ENCODE measurements around the gene ATF1. TPM values are rescaled to one million over a fixed set of nuclear protein-coding genes. Genes with fewer than 3 reads are reported as not detected.

ATF1 gene
- polyA plus RNA-seq, 1 of the 3 experiments (the other 2 are of a cell fraction): 34.2 TPM

DNA sequence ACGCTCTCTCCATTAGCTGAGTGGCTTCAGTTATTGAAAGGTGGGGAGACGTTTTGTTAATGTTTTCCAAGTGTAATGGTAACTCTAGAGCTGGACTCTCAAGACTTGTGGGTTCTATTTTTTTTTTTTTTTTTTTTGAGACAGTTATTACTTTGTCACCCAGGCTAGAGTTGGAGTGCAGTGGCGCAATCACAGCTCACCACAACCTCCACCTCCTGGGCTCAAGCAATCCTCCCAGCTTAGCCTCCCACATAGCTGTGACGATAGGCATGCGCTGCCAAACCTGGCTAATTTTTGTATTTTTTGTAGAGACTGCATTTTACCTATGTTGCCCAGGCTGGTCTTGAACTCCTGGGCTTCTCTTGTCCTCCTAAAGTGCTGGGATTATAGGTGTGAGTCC, 26.2 kb downstream of the ATF1 start (continued):
- TF ChIP-seq, protein P1, sequence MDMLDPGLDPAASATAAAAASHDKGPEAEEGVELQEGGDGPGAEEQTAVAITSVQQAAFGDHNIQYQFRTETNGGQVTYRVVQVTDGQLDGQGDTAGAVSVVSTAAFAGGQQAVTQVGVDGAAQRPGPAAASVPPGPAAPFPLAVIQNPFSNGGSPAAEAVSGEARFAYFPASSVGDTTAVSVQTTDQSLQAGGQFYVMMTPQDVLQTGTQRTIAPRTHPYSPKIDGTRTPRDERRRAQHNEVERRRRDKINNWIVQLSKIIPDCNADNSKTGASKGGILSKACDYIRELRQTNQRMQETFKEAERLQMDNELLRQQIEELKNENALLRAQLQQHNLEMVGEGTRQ (IDR thresholded peaks at IDR 0.05; ENCODE audit: borderline replicate concordance, low read depth, low read length): no peak
- TF ChIP-seq JUND (IDR thresholded peaks at IDR 0.05): no peak
- TF ChIP-seq RAD21 (IDR thresholded peaks at IDR 0.05; ENCODE audit: low read length): no peak
- TF ChIP-seq FOXJ3 (CRISPR knock-in tag; IDR thresholded peaks at IDR 0.05): no peak

DNA sequence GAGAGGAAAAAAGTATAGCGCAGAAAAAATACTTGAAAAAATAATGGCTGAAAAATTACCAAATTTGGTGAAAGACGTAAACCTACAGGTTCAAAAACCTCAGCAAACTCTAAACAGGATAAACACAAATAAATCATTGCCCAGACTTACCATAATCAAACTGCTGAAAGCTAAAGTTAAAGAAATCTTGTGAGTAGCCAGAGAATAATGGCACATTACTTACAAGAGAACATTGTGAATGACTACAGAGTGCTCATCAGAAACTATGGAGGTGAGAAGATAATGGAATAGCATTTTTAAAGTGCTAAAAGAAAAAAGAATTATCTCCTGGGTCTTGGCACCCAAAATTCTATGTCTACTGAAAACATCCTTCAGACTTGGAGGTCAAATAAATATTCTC, 36.0 kb downstream of the ATF1 start:
- H2AFZ ChIP-seq (ENCODE audit: low read depth): no peak overlapping the region
- no peak overlapping the region for H3K9ac ChIP-seq
- no peaks in the 10 kb centered on the region for H3F3A ChIP-seq (replicated peaks; ENCODE audit: insufficient read depth)
- no peak for TF ChIP-seq MEF2A (IDR thresholded peaks at IDR 0.05; ENCODE audit: borderline replicate concordance, low read depth)
- TF ChIP-seq, protein P1 (IDR thresholded peaks at IDR 0.05; ENCODE audit: borderline replicate concordance, low read depth, low read length): no peak
- no peak for TF ChIP-seq TAF1 (IDR thresholded peaks at IDR 0.05; ENCODE audit: borderline replicate concordance, low read depth, low read length)
- no peak for TF ChIP-seq EZH2phosphoT487 (IDR thresholded peaks at IDR 0.05; ENCODE audit: borderline replicate concordance, low read depth)
- TF ChIP-seq RCOR1 (IDR thresholded peaks at IDR 0.05; ENCODE audit: low read length): no peak
- no peak for TF ChIP-seq CHD2 (IDR thresholded peaks at IDR 0.05; ENCODE audit: low read length, partially characterized antibody)
- TF ChIP-seq GATA2 (CRISPR knock-in tag; IDR thresholded peaks at IDR 0.05): no peak
- TF ChIP-seq, protein P2, sequence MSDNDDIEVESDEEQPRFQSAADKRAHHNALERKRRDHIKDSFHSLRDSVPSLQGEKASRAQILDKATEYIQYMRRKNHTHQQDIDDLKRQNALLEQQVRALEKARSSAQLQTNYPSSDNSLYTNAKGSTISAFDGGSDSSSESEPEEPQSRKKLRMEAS (IDR thresholded peaks at IDR 0.05; ENCODE audit: low read depth): no peak
- TF ChIP-seq ZBTB33 (IDR thresholded peaks at IDR 0.05; ENCODE audit: borderline replicate concordance, low read depth): no peak
- no peak for TF ChIP-seq NFIC (IDR thresholded peaks at IDR 0.05; ENCODE audit: borderline replicate concordance)
- TF ChIP-seq RAD21 (IDR thresholded peaks at IDR 0.05; ENCODE audit: low read length): no peak
- TF ChIP-seq POLR2AphosphoS5 (IDR thresholded peaks at IDR 0.05; ENCODE audit: low read depth, low read length): no peak
- no peak for TF ChIP-seq TCF12 (IDR thresholded peaks at IDR 0.05)
- TF ChIP-seq FOXJ3 (CRISPR knock-in tag; IDR thresholded peaks at IDR 0.05): no peak
- TF ChIP-seq RFX5 (IDR thresholded peaks at IDR 0.05; ENCODE audit: low read length): no peak
- no peak for TF ChIP-seq YY1 (IDR thresholded peaks at IDR 0.05; ENCODE audit: low read depth)
- TF ChIP-seq ELF1 (IDR thresholded peaks at IDR 0.05): no peak
- no peak for TF ChIP-seq RXRA (IDR thresholded peaks at IDR 0.05; ENCODE audit: borderline replicate concordance, low read depth)
- TF ChIP-seq SIN3A (IDR thresholded peaks at IDR 0.05; ENCODE audit: borderline replicate concordance, low read depth, low read length): no peak
- H3K4me1 ChIP-seq (ENCODE audit: control insufficient read depth in 1 of 2, insufficient read depth in 2 of 2, low read depth in 1 of 2, low read length in 1 of 2): no peaks in the 10 kb centered on the region
- no peak overlapping the region for H3K4me3 ChIP-seq (ENCODE audit: low read depth in 2 of 2, low read length in 1 of 2)
- peaks cover 14 to 65% of the 10 kb centered on the region in 2 experiments for H3K36me3 ChIP-seq (replicated peaks in 1 of 2; ENCODE audit: control insufficient read depth in 1 of 2, insufficient read depth in 2 of 2, low read length in 1 of 2)
- H4K20me1 ChIP-seq (ENCODE audit: insufficient read depth): no peaks in the 10 kb centered on the region
- peak; percentile 24 for DNase-seq
- no peaks in the 10 kb centered on the region for H3K79me2 ChIP-seq (ENCODE audit: insufficient read depth)
- H3K9me2 ChIP-seq: no peaks in the 10 kb centered on the region
- ChIA-PET CTCF (interaction anchor here (1.5 kb wide), 1 partner anchor 14 kb away, joined by 3 read pairs; no protein-coding TSS in a partner anchor), POLR2A (no interaction called here)
- no peak overlapping the region for H3K27ac ChIP-seq (ENCODE audit: low read depth in 2 of 2, low read length in 1 of 2)
- H3K27me3 ChIP-seq (ENCODE audit: insufficient read depth): no peaks in the 10 kb centered on the region
- no peak overlapping the region for H3K4me2 ChIP-seq
- WGBS (ENCODE audit: low lambda C conversion rate): 97% methylated on average over 2 of the region's 2 CpGs
- peaks cover 18% of the 10 kb centered on the region; the same call in 1 of the 2 replicates for H3K9me3 ChIP-seq
